Hindlimb muscle (tissue), 1 donor: Measurements from ENCODE around the gene SNTA1. TPM values are rescaled to one million over a fixed set of nuclear protein-coding genes. Genes with fewer than 3 reads are reported as not detected.
"Not testable (repeated sequence)": the region's sequence is repeated elsewhere in the genome, so short reads cannot be mapped to it uniquely, and the experiment has no call there.

Source experiments
- DNase-seq: peaks from one replicate; pipeline ENCODE4 v3.0.0-alpha.2; 2013
- polyA plus RNA-seq: library from polyadenylated mRNA; unstranded; fragments of 120-200 nt; gene quantifications from one replicate; pipeline ENCODE4 v1.2.1, GENCODE V29; 2013; ENCODE audit not compliant: insufficient read length

Gene SNTA1
- polyA plus RNA-seq, 1 donor: 36.6 TPM

- DNase-seq: no peak
Observed at GRCh38 chr20:33391722-33392415, 51.7 kb downstream of the SNTA1 start.

GRCh38 chr20:33389326-33389725, 54.2 kb downstream of the SNTA1 start:
- DNase-seq: not testable (repeated sequence)

DNA sequence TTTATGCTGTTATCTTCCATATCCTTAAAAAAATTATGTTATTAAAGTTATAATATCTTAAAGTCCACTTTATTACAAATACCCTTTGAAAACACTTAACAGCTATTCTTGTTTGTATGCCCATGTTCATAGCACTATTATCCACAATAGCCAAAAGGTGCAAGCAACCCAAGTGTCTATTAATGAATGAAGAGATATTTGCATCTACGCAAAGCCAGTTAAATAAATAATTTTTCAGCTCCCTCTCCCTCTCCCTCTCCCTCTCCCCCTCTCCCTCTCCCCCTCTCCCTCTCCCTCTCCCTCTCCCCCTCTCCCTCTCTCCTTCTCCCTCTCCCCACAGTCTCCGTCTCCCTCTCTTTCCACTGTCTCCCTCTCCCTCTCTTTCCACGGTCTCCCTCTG, 55.3 kb downstream of the SNTA1 start:
- DNase-seq: no peak

DNA sequence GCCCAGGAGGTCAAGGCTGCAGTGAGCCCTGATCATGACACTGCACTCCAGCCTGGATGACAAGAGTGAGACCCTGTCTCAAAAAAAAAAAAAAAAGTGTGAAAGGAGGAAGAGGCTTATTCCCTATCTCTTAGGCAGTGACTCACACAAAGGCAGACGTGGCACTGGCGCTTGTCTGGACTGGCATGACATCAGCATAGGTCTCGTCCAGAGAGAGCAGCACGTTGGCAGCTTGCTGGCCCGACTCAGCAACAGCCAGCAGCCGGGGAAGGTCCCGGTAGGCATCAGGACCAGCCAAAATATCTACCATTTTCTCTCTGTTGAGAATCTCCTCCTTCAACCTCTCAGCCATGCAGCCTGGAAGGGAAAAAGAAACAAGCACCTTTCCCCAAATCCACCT, 56.4 kb downstream of the SNTA1 start:
- DNase-seq: no peak

DNA sequence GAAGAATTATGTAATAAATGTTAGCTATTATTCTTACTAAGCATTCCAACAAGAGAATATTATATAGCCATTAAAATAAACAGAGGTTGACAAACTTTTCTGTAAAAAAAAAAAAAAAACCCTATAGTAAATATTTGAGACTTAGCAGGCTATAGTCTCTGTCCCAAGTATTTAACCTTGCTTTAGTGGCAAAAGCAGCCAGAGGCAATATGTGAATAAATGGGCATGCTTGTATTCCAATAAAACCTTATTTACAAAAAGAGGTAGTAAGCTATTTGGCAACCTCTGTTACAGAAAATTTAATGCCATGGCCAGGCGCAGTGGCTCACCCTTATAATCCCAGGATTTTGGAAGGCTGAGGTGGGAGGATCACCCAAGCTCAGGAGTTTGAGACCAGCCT, 56.9 kb downstream of the SNTA1 start:
- DNase-seq: no peak

- no peak for DNase-seq
Observed at GRCh38 chr20:33377366-33377765, 66.2 kb downstream of the SNTA1 start.

DNA sequence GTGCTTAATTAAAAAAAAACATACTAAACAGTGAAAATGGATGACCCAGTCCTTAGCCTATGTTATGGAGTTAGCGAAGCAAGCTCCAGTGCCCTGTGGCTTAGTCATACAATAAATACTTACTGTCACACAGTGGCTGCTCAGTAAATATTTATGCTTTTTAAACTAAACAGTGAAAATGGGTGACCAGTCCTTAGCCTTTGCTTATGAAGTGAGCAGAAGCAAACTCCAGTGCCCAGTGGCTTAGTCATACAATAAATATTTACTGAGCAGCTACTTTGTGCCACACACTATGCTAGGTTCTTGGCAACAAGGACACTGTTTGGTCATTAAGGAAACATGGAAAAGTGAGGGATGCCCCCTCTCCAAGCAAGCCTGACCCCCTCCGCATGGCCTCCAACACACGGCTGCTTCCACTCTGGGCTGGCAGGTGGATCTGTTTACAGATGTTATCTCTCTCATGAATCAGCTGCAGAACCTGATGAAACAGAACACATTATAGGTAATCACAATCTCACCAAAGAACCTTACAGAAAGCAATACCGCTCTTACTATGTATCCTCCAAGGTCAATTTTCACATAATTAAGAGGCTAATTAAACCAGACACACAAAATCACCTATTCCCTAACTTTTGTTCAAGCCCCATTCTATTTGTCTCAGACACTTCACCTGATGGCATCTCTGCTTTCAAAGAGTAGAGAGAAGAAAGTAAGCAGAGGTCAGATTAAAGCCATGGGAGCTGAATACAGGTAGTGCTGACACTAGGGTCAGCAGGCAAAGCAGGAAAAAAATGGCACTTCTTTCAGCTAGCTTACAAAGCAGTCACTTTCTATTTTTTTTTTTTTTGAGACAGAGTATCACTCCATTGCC, 69.6 kb downstream of the SNTA1 start:
- DNase-seq: no peak

GRCh38 chr20:33372993-33373441, 70.5 kb downstream of the SNTA1 start:
- DNase-seq: no peak

- no peak for DNase-seq
Observed at GRCh38 chr20:33370291-33370690, 73.3 kb downstream of the SNTA1 start.

DNA sequence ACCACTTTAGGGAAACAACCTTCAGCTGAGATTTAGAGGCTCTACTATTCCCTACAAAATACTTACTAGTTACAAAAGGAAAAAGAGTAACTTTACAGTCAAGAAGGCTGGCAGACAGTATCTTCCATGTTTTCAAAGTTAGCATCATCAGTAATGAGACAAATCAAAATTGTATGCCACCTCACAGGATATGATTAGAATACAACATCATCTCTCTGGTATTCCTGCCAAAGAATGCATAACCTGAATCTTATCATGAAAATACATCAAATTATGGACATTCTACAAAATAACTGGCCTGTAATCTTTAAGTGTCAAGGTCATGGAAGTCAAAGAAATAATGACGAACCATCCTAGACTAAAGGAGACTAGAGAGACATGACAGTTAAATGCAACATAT, 80.7 kb downstream of the SNTA1 start:
- no peak for DNase-seq

- no peak for DNase-seq
Observed at GRCh38 chr20:33359399-33360261, 83.9 kb downstream of the SNTA1 start.

Other genes starting within 250 kb of the SNTA1 start
- not detected for gene BPIFA3, start 226.4 kb downstream of the SNTA1 start, polyA plus RNA-seq
- gene BPIFA1, start 207.8 kb downstream of the SNTA1 start, polyA plus RNA-seq: not detected
- gene BPIFB1, start 160.5 kb downstream of the SNTA1 start, polyA plus RNA-seq: not detected
- 24.6 TPM for gene CDK5RAP1, start 42.2 kb downstream of the SNTA1 start, polyA plus RNA-seq
- 17.7 TPM for gene CBFA2T2, start 46.3 kb upstream of the SNTA1 start, polyA plus RNA-seq
- gene C20orf144, start 218.6 kb upstream of the SNTA1 start, polyA plus RNA-seq: 0.12 TPM
- gene ACTL10, start 223.2 kb upstream of the SNTA1 start, polyA plus RNA-seq: 0.46 TPM
- 32.1 TPM for gene NECAB3, start 230.7 kb upstream of the SNTA1 start, polyA plus RNA-seq
- gene E2F1, start 242.6 kb upstream of the SNTA1 start, polyA plus RNA-seq: 10.2 TPM